OCI-LY7 (cell line): ENCODE results near the gene KCNQ1. TPM values are rescaled to one million over a fixed set of nuclear protein-coding genes. Genes with fewer than 3 reads are reported as not detected.

ENCODE experiments used
- BruUV-seq: library from RNA; stranded (reverse); fragments of 400-500 nt; replicated peaks from 2 replicates; lab custom pipeline; 2021; lab: Mats Ljungman, UMichigan
- CTCF ChIA-PET: fragments of 300-600 bp; sonication (Branson Sonifier 250); formaldehyde crosslinking; loops from one replicate; lab custom pipeline; 2022; ENCODE audit warnings: antibody characterized with exemption; ENCODE audit not compliant: unreplicated experiment; lab: Charles Lee
- POLR2A ChIA-PET: fragments of 300-600 bp; sonication (Branson Sonifier 250); formaldehyde crosslinking; loops from one replicate; lab custom pipeline; 2022; ENCODE audit warnings: antibody characterized with exemption; lab: Charles Lee
- DNase-seq: peaks from one replicate; pipeline ENCODE4 v3.0.0-alpha.2; 2015; ENCODE audit warnings: low spot score
- H2AFZ ChIP-seq: fragments of 200-600 bp; sonication (generic), shearing (Covaris generic); 2 replicates; pipeline ENCODE4 v1.6.1; 2014; ENCODE audit warnings: mild to moderate bottlenecking, antibody characterized with exemption, low read length, moderate library complexity
- H3K27ac ChIP-seq: fragments of 200-600 bp; sonication (generic); 2 replicates; pipeline ENCODE4 v1.5.1; 2014; ENCODE audit warnings: mixed run types, low read depth, mild to moderate bottlenecking, moderate library complexity, low read length, inconsistent platforms; ENCODE audit not compliant: poor library complexity, severe bottlenecking
- H3K36me3 ChIP-seq: fragments of 200-600 bp; sonication (generic); 2 replicates; pipeline ENCODE4 v1.6.1; 2014; ENCODE audit warnings: mild to moderate bottlenecking, antibody characterized with exemption, low read length, moderate library complexity, mixed read lengths; ENCODE audit not compliant: insufficient read depth
- H3K4me1 ChIP-seq: fragments of 200-600 bp; sonication (generic); 2 replicates; pipeline ENCODE4 v1.5.1; 2014; ENCODE audit warnings: mild to moderate bottlenecking, low read length; ENCODE audit not compliant: insufficient read depth, poor library complexity, severe bottlenecking
- H3K4me2 ChIP-seq: fragments of 200-600 bp; sonication (generic); 2 replicates; pipeline ENCODE4 v1.6.1; 2014; ENCODE audit warnings: mild to moderate bottlenecking, low read length
- H3K4me3 ChIP-seq: fragments of 200-600 bp; sonication (generic); 2 replicates; pipeline ENCODE4 v1.5.1; 2014; ENCODE audit warnings: mild to moderate bottlenecking, low read depth, low read length; ENCODE audit not compliant: poor library complexity, severe bottlenecking
- H3K79me2 ChIP-seq: fragments of 200-600 bp; sonication (generic); 2 replicates; pipeline ENCODE4 v1.6.1; 2016; ENCODE audit warnings: low read depth, mild to moderate bottlenecking, low read length, moderate library complexity, mixed read lengths; ENCODE audit not compliant: insufficient read depth
- H3K9me2 ChIP-seq: fragments of 200-600 bp; sonication (generic); 2 replicates; pipeline ENCODE4 v1.6.1; 2016; ENCODE audit warnings: mild to moderate bottlenecking, low read length, mixed read lengths; ENCODE audit not compliant: insufficient read depth
- H3K9me3 ChIP-seq: fragments of 200-600 bp; sonication (generic); 2 replicates; pipeline ENCODE4 v1.6.1; 2014; ENCODE audit warnings: mild to moderate bottlenecking, mixed run types, low read length, mixed read lengths
- H4K20me1 ChIP-seq: fragments of 200-600 bp; sonication (generic); 2 replicates; pipeline ENCODE4 v1.6.1; 2014; ENCODE audit warnings: mild to moderate bottlenecking, antibody characterized with exemption, low read length, moderate library complexity, mixed read lengths; ENCODE audit not compliant: insufficient read depth
- EZH2phosphoT487 ChIP-seq: fragments of 200-600 bp; sonication (generic); IDR thresholded peaks from 2 replicates; pipeline ENCODE4 v1.6.1; 2018; ENCODE audit warnings: low read depth, borderline replicate concordance, mild to moderate bottlenecking, mixed run types, antibody characterized with exemption, low read length, moderate library complexity, mixed read lengths
- intact Hi-C: fragments of 100-400 bp; cut with micrococcal nuclease; formaldehyde crosslinking; loops from one replicate; pipeline ENCODE4 v1.10.0; 2022; ENCODE audit not compliant: unreplicated experiment
- total RNA-seq, 2 experiments: library from RNA; depleted of rRNA in 1 of 2; stranded (reverse); fragments of >200 nt in 1 of 2; shearing (Covaris generic) in 1 of 2; gene quantifications; 2 replicates each; pipeline ENCODE4 v1.2.3, GENCODE V29; 2014 to 2022
- TF ChIP-seq, protein P1 (sequence below): fragments of 200-600 bp; sonication (generic); conservative IDR thresholded peaks from 2 replicates; pipeline ENCODE4 v1.5.1; 2014; ENCODE audit warnings: mild to moderate bottlenecking, antibody characterized with exemption, low read length, moderate library complexity, mixed read lengths

The KCNQ1 gene
- total RNA-seq, 2 experiments from 2014 or later, result 0.22 to 1.3 TPM

DNA sequence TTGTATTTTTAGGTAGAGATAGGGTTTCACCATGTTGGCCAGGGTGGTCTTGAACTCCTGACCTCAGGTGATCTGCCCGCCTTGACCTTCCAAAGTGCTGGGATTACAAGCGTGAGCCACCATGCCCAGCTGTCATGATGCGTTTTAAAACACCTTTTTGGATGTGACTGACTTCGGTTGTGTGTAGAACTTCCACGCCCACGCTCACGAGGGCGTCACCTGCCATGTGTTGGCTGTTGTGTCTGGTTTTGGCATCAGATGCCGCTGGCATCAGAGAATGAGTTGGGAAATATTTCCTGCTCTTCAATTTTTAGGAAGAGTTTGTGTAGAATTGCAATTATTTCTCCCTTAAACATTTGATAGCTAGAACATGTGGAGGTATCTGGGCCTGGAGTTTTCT lies 109.1 kb downstream of the KCNQ1 start:
- no peaks in the 10 kb centered on the region for H3K36me3 ChIP-seq
- POLR2A ChIA-PET, result no interaction called here
- H3K4me3 ChIP-seq, result no peak overlapping the region
- intact Hi-C loops, result no loop called here
- CTCF ChIA-PET, result no interaction called here
- no peak overlapping the region for H3K27ac ChIP-seq
- no peaks in the 10 kb centered on the region for H4K20me1 ChIP-seq
- no peak for DNase-seq
- no peak overlapping the region for H2AFZ ChIP-seq
- no TSS peak for BruUV-seq
- no peak overlapping the region for H3K4me2 ChIP-seq
- no peaks in the 10 kb centered on the region for H3K79me2 ChIP-seq
- no peaks in the 10 kb centered on the region for H3K4me1 ChIP-seq
- no peaks in the 10 kb centered on the region for H3K9me2 ChIP-seq
- TF ChIP-seq, protein P1, sequence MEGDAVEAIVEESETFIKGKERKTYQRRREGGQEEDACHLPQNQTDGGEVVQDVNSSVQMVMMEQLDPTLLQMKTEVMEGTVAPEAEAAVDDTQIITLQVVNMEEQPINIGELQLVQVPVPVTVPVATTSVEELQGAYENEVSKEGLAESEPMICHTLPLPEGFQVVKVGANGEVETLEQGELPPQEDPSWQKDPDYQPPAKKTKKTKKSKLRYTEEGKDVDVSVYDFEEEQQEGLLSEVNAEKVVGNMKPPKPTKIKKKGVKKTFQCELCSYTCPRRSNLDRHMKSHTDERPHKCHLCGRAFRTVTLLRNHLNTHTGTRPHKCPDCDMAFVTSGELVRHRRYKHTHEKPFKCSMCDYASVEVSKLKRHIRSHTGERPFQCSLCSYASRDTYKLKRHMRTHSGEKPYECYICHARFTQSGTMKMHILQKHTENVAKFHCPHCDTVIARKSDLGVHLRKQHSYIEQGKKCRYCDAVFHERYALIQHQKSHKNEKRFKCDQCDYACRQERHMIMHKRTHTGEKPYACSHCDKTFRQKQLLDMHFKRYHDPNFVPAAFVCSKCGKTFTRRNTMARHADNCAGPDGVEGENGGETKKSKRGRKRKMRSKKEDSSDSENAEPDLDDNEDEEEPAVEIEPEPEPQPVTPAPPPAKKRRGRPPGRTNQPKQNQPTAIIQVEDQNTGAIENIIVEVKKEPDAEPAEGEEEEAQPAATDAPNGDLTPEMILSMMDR, result no peak
- TF ChIP-seq EZH2phosphoT487, result no peak
- no peaks in the 10 kb centered on the region for H3K9me3 ChIP-seq

- no peak overlapping the region for H3K4me3 ChIP-seq
- H3K4me1 ChIP-seq, result no peaks in the 10 kb centered on the region
- H3K36me3 ChIP-seq, result no peaks in the 10 kb centered on the region
- H3K27ac ChIP-seq, result no peak overlapping the region
- BruUV-seq, result no TSS peak
- H3K4me2 ChIP-seq, result no peak overlapping the region
- CTCF ChIA-PET, result no interaction called here
- DNase-seq, result no peak
- H3K9me3 ChIP-seq, result no peaks in the 10 kb centered on the region
- no peaks in the 10 kb centered on the region for H4K20me1 ChIP-seq
- POLR2A ChIA-PET, result no interaction called here
- TF ChIP-seq EZH2phosphoT487, result no peak
- TF ChIP-seq, protein P1, result no peak
- intact Hi-C loops, result no loop called here
- no peaks in the 10 kb centered on the region for H3K9me2 ChIP-seq
- no peaks in the 10 kb centered on the region for H3K79me2 ChIP-seq
- H2AFZ ChIP-seq, result no peak overlapping the region
Measured at GRCh38 chr11:2554338-2555207, 109.8 kb downstream of the KCNQ1 start.

DNA sequence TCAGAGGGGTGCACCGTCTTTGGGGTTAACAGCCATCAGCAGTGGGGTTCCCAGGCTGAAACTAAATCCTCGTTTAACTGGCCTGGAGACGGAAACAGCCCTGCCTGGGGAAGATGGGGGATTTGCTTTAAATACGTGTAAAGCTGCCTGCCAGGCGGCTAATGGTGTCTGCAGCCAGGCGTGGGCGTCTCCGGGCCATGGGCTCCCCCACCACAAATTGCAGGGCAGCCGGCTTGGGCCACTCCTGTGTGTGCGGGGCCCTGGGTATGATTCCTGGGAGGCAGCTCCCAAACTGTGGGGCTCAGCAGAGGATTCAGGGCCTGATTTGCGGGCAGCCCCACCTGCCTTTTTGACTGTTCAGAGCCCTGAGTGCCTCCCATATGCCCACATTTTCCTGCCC lies 110.5 kb downstream of the KCNQ1 start:
- Histone ChIP-seq H3K9me3 (no peaks in the 10 kb centered on the region), H3K27ac (no peak overlapping the region), H3K4me2 (no peak overlapping the region), H2AFZ (no peak overlapping the region), H3K9me2 (no peaks in the 10 kb centered on the region), H4K20me1 (no peaks in the 10 kb centered on the region), H3K4me1 (no peaks in the 10 kb centered on the region), H3K36me3 (no peaks in the 10 kb centered on the region), H3K4me3 (no peak overlapping the region), H3K79me2 (no peaks in the 10 kb centered on the region)
- no peak for DNase-seq
- CTCF ChIA-PET, result no interaction called here
- intact Hi-C loops, result no loop called here
- POLR2A ChIA-PET, result no interaction called here
- TF ChIP-seq, protein P1, result no peak
- TF ChIP-seq EZH2phosphoT487, result no peak
- no TSS peak for BruUV-seq
